Measurements from ENCODE around the gene PAK5. TPM values are rescaled to one million over a fixed set of nuclear protein-coding genes. Genes with fewer than 3 reads are reported as not detected.
A peak's percentile ranks its signal among the peaks of the same experiment; 100 is the strongest.

PAK5 gene
- polyA plus RNA-seq, 1 of the 3 experiments (the other 2 are of a cell fraction): 0.03 TPM

- no peak overlapping the region for H3K27ac ChIP-seq (ENCODE audit: low read depth in 2 of 2, low read length in 1 of 2)
- H3K9me3 ChIP-seq: no peaks in the 10 kb centered on the region
- no peak for TF ChIP-seq RAD21 (IDR thresholded peaks at IDR 0.05; ENCODE audit: low read length)
- ChIA-PET POLR2A (no interaction called here), CTCF (interaction anchor here (0.9 to 2.1 kb wide), 4 partner anchors 8 to 104 kb away, joined by 3 to 7 read pairs (median 5); partner anchors contain the start of gene LAMP5)
- no peak overlapping the region for H3K9ac ChIP-seq
- no peaks in the 10 kb centered on the region for H4K20me1 ChIP-seq (ENCODE audit: insufficient read depth)
- no peaks in the 10 kb centered on the region for H3K79me2 ChIP-seq (ENCODE audit: insufficient read depth)
- no peak overlapping the region for H3K4me3 ChIP-seq (ENCODE audit: low read depth in 2 of 2, low read length in 1 of 2)
- WGBS (ENCODE audit: low lambda C conversion rate): 91% methylated on average over 34 of the region's 34 CpGs
- H3F3A ChIP-seq (replicated peaks; ENCODE audit: insufficient read depth): no peaks in the 10 kb centered on the region
- no peak overlapping the region for H3K4me2 ChIP-seq
- no peak for DNase-seq
- H3K27me3 ChIP-seq (ENCODE audit: insufficient read depth): no peaks in the 10 kb centered on the region
- no peaks in the 10 kb centered on the region for H3K36me3 ChIP-seq (replicated peaks in 1 of 2; ENCODE audit: control insufficient read depth in 1 of 2, insufficient read depth in 2 of 2, low read length in 1 of 2)
- no peak overlapping the region for H2AFZ ChIP-seq (ENCODE audit: low read depth)
- H3K9me2 ChIP-seq: no peaks in the 10 kb centered on the region
- no peaks in the 10 kb centered on the region for H3K4me1 ChIP-seq (ENCODE audit: control insufficient read depth in 1 of 2, insufficient read depth in 2 of 2, low read depth in 1 of 2, low read length in 1 of 2)
Measured at GRCh38 chr20:9506280-9506821, 332.5 kb downstream of the PAK5 start.

- no peaks in the 10 kb centered on the region for H3K79me2 ChIP-seq (ENCODE audit: insufficient read depth)
- no peak overlapping the region for H3K27ac ChIP-seq (ENCODE audit: low read depth in 2 of 2, low read length in 1 of 2)
- H3F3A ChIP-seq (replicated peaks; ENCODE audit: insufficient read depth): no peaks in the 10 kb centered on the region
- H3K9me3 ChIP-seq: no peaks in the 10 kb centered on the region
- no peaks in the 10 kb centered on the region for H3K36me3 ChIP-seq (replicated peaks in 1 of 2; ENCODE audit: control insufficient read depth in 1 of 2, insufficient read depth in 2 of 2, low read length in 1 of 2)
- no peak overlapping the region for H2AFZ ChIP-seq (ENCODE audit: low read depth)
- DNase-seq: no peak
- H3K27me3 ChIP-seq (ENCODE audit: insufficient read depth): no peaks in the 10 kb centered on the region
- POLR2A ChIA-PET: no interaction called here
- H3K4me2 ChIP-seq: no peak overlapping the region
- TF ChIP-seq CTCF (IDR thresholded peaks at IDR 0.05) (peak; percentile 45), RXRA (IDR thresholded peaks at IDR 0.05; ENCODE audit: borderline replicate concordance, low read depth) (no peak), RAD21 (IDR thresholded peaks at IDR 0.05; ENCODE audit: low read length) (peak; percentile 30), SMC3 (IDR thresholded peaks at IDR 0.05; ENCODE audit: low read depth, low read length) (peak; percentile 4; the same call in 1 of the 2 replicates), EZH2phosphoT487 (IDR thresholded peaks at IDR 0.05; ENCODE audit: borderline replicate concordance, low read depth) (no peak)
- CTCF ChIA-PET: interaction anchor here (0.7 to 4.3 kb wide), 9 partner anchors 9 to 587 kb away, joined by 3 to 19 read pairs (median 3); partner anchors contain the start of gene LAMP5
- 85% methylated on average over 9 of the region's 9 CpGs for WGBS (ENCODE audit: low lambda C conversion rate)
- H3K4me3 ChIP-seq (ENCODE audit: low read depth in 2 of 2, low read length in 1 of 2): no peak overlapping the region
- no peaks in the 10 kb centered on the region for H4K20me1 ChIP-seq (ENCODE audit: insufficient read depth)
- no peak overlapping the region for H3K9ac ChIP-seq
- H3K4me1 ChIP-seq (ENCODE audit: control insufficient read depth in 1 of 2, insufficient read depth in 2 of 2, low read depth in 1 of 2, low read length in 1 of 2): 0 out of 4 replicates have a peak, but pooled peaks cover 0 to 2% of the 10 kb centered on the region in 2 experiments
- H3K9me2 ChIP-seq: no peaks in the 10 kb centered on the region
Measured at GRCh38 chr20:9503526-9504245, 335.2 kb downstream of the PAK5 start.

GRCh38 chr20:9501473-9501872, 337.4 kb downstream of the PAK5 start:
- H3F3A ChIP-seq (replicated peaks; ENCODE audit: insufficient read depth): no peaks in the 10 kb centered on the region
- H4K20me1 ChIP-seq (ENCODE audit: insufficient read depth): no peaks in the 10 kb centered on the region
- H3K79me2 ChIP-seq (ENCODE audit: insufficient read depth): no peaks in the 10 kb centered on the region
- ChIA-PET CTCF (interaction anchor here (1.0 to 4.3 kb wide), 2 partner anchors 33 to 94 kb away, joined by 3 to 19 read pairs; no protein-coding TSS in a partner anchor), POLR2A (no interaction called here)
- no peaks in the 10 kb centered on the region for H3K9me2 ChIP-seq
- H3K27me3 ChIP-seq (ENCODE audit: insufficient read depth): no peaks in the 10 kb centered on the region
- no peak for DNase-seq
- H2AFZ ChIP-seq (ENCODE audit: low read depth): no peak overlapping the region
- no peak overlapping the region for H3K4me2 ChIP-seq
- 89% methylated on average over 2 of the region's 2 CpGs for WGBS (ENCODE audit: low lambda C conversion rate)
- no peak overlapping the region for H3K27ac ChIP-seq (ENCODE audit: low read depth in 2 of 2, low read length in 1 of 2)
- no peak overlapping the region for H3K4me3 ChIP-seq (ENCODE audit: low read depth in 2 of 2, low read length in 1 of 2)
- no peak overlapping the region for H3K9ac ChIP-seq
- H3K9me3 ChIP-seq: no peaks in the 10 kb centered on the region
- no peaks in the 10 kb centered on the region for H3K36me3 ChIP-seq (replicated peaks in 1 of 2; ENCODE audit: control insufficient read depth in 1 of 2, insufficient read depth in 2 of 2, low read length in 1 of 2)
- H3K4me1 ChIP-seq (ENCODE audit: control insufficient read depth in 1 of 2, insufficient read depth in 2 of 2, low read depth in 1 of 2, low read length in 1 of 2): 0 out of 4 replicates have a peak, but pooled peaks cover 0 to 5% of the 10 kb centered on the region in 2 experiments
- TF ChIP-seq NFIC (IDR thresholded peaks at IDR 0.05; ENCODE audit: borderline replicate concordance): no peak
- no peak for TF ChIP-seq SMC3 (IDR thresholded peaks at IDR 0.05; ENCODE audit: low read depth, low read length)
- no peak for TF ChIP-seq CHD2 (IDR thresholded peaks at IDR 0.05; ENCODE audit: low read length, partially characterized antibody)
- no peak for TF ChIP-seq POLR2AphosphoS5 (IDR thresholded peaks at IDR 0.05; ENCODE audit: low read depth, low read length)
- no peak for TF ChIP-seq GATA2 (CRISPR knock-in tag; IDR thresholded peaks at IDR 0.05)
- TF ChIP-seq JUND (IDR thresholded peaks at IDR 0.05): no peak
- TF ChIP-seq USF1 (IDR thresholded peaks at IDR 0.05; ENCODE audit: borderline replicate concordance, low read depth): no peak
- TF ChIP-seq TAF1 (IDR thresholded peaks at IDR 0.05; ENCODE audit: borderline replicate concordance, low read depth, low read length): no peak
- no peak for TF ChIP-seq MAX (IDR thresholded peaks at IDR 0.05; ENCODE audit: low read depth)
- TF ChIP-seq MXI1 (IDR thresholded peaks at IDR 0.05; ENCODE audit: low read depth, low read length): no peak
- no peak for TF ChIP-seq FOXJ3 (CRISPR knock-in tag; IDR thresholded peaks at IDR 0.05)
- no peak for TF ChIP-seq MEF2A (IDR thresholded peaks at IDR 0.05; ENCODE audit: borderline replicate concordance, low read depth)
- TF ChIP-seq RCOR1 (IDR thresholded peaks at IDR 0.05; ENCODE audit: low read length): no peak
- TF ChIP-seq RAD21 (IDR thresholded peaks at IDR 0.05; ENCODE audit: low read length): no peak

Data from SK-N-SH (cell line).